Mesothelial cell of epicardium (in vitro differentiated cells): Measurements from ENCODE around the gene RILP. TPM values are rescaled to one million over a fixed set of nuclear protein-coding genes. Genes with fewer than 3 reads are reported as not detected.
"Not testable (repeated sequence)": the region's sequence is repeated elsewhere in the genome, so short reads cannot be mapped to it uniquely, and the experiment has no call there.

ENCODE experiments used
- DNase-seq, 2 experiments: peaks; one replicate each; pipeline ENCODE4 v3.0.0; 2021; ENCODE audit warnings: low spot score in 2 of 2; ENCODE audit not compliant: unreplicated experiment in 2 of 2
- H3K27ac Mint-ChIP-seq: 2 replicates; pipeline ENCODE4 v1.8.0; 2021; ENCODE audit warnings: mixed read lengths
- H3K27me3 Mint-ChIP-seq: 2 replicates; pipeline ENCODE4 v1.8.0; 2021; ENCODE audit warnings: low read depth, mixed read lengths
- H3K36me3 Mint-ChIP-seq: 2 replicates; pipeline ENCODE4 v1.8.0; 2021; ENCODE audit warnings: mixed read lengths
- H3K4me1 Mint-ChIP-seq: 2 replicates; pipeline ENCODE4 v1.8.0; 2021; ENCODE audit warnings: mixed read lengths
- H3K4me3 Mint-ChIP-seq: 2 replicates; pipeline ENCODE4 v1.8.0; 2021; ENCODE audit warnings: mild to moderate bottlenecking, moderate library complexity, mixed read lengths
- H3K9me3 Mint-ChIP-seq: 2 replicates; pipeline ENCODE4 v1.8.0; 2021; ENCODE audit warnings: mixed read lengths
- CTCF ChIP-seq: fragments of 200-600 bp; sonication (generic); IDR thresholded peaks from one replicate; pipeline ENCODE4 v1.5.0; 2021; ENCODE audit warnings: antibody characterized with exemption; ENCODE audit not compliant: unreplicated experiment
- total RNA-seq: library from RNA; stranded (reverse); gene quantifications from 3 replicates; pipeline ENCODE4 v1.2.1, GENCODE V29; 2021

Gene RILP
- total RNA-seq, 1 donor from 2014 or later, result 3.8 TPM

GRCh38 chr17:1686086-1686485 is 36.4 kb upstream of the RILP start:
- Mint-ChIP-seq H3K9me3 (no peaks in the 10 kb centered on the region), H3K36me3 (peaks cover 16% of the 10 kb centered on the region), H3K27me3 (no peaks in the 10 kb centered on the region), H3K27ac (peak overlapping the region; percentile 2), H3K4me3 (peak overlapping the region; percentile 3), H3K4me1 (peaks cover 25% of the 10 kb centered on the region)
- TF ChIP-seq CTCF, result no peak
- DNase-seq, result no peak

- Mint-ChIP-seq H3K4me3 (peak within 1 kb of the TSS; percentile 99), H3K36me3 (peaks cover 26% of the 10 kb centered on the region), H3K4me1 (peaks cover 25% of the 10 kb centered on the region), H3K9me3 (no peaks in the 10 kb centered on the region), H3K27me3 (no peaks in the 10 kb centered on the region), H3K27ac (peak within 1 kb of the TSS; percentile 97)
- DNase-seq, result peak; percentile 92 to 98
- TF ChIP-seq CTCF, result no peak
Observed at GRCh38 chr17:1684378-1685189, 34.9 kb upstream of the RILP start, which contains the start of gene PRPF8. TSS of gene PRPF8 (minus strand) at chr17:1684867. CDS start at chr17:1684571, 296 bp downstream.

GRCh38 chr17:1683459-1683858 is 33.8 kb upstream of the RILP start:
- H3K4me1 Mint-ChIP-seq, result peaks cover 25% of the 10 kb centered on the region
- peaks cover 34% of the 10 kb centered on the region for H3K36me3 Mint-ChIP-seq
- no peak for TF ChIP-seq CTCF
- no peaks in the 10 kb centered on the region for H3K27me3 Mint-ChIP-seq
- H3K4me3 Mint-ChIP-seq, result peak overlapping the region; percentile 99
- H3K9me3 Mint-ChIP-seq, result no peaks in the 10 kb centered on the region
- H3K27ac Mint-ChIP-seq, result peak overlapping the region; percentile 97
- DNase-seq, result no peak

GRCh38 chr17:1676401-1676800 is 26.7 kb upstream of the RILP start:
- no peak for TF ChIP-seq CTCF
- Mint-ChIP-seq H3K27me3 (no peaks in the 10 kb centered on the region), H3K27ac (no peak overlapping the region), H3K9me3 (no peaks in the 10 kb centered on the region), H3K36me3 (peaks cover 68% of the 10 kb centered on the region), H3K4me1 (no peaks in the 10 kb centered on the region), H3K4me3 (no peak overlapping the region)
- no peak for DNase-seq

GRCh38 chr17:1673041-1673785 is 23.5 kb upstream of the RILP start:
- Mint-ChIP-seq H3K36me3 (peaks cover 64% of the 10 kb centered on the region), H3K4me1 (no peaks in the 10 kb centered on the region), H3K9me3 (no peaks in the 10 kb centered on the region), H3K4me3 (no peak overlapping the region), H3K27me3 (no peaks in the 10 kb centered on the region), H3K27ac (no peak overlapping the region)
- TF ChIP-seq CTCF, result no peak
- no peak for DNase-seq

DNA sequence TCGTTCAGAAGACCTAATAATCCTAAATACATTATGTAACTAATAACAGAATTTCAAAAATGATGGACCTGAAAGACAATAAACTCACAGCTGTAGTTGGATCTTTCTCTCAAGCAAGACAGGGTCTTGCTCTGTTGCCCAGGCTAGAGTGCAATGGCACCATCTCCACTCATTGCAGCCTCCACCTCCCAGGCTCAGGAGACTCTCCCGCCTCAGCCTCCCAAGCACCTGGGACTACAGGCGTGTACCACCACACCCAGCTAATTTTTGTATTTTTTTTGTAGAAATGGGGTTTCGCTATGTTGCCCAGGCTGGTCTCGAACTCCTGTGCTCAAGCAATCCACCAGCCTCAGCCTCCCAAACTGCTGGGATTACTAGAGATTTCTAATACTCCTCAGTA is 14.3 kb upstream of the RILP start:
- H3K4me3 Mint-ChIP-seq, H3K27me3 Mint-ChIP-seq, H3K27ac Mint-ChIP-seq, H3K9me3 Mint-ChIP-seq, H3K4me1 Mint-ChIP-seq, DNase-seq: not testable (repeated sequence)
- peaks cover 50% of the 10 kb centered on the region for H3K36me3 Mint-ChIP-seq
